HAP-1 (cell line): ENCODE data around the gene PTCHD1.

ENCODE experiments used
- DNase-seq, 2 experiments: peaks; one replicate each; pipeline ENCODE4 v3.0.0-alpha.2; 2016 to 2020; ENCODE audit warnings: low spot score in 2 of 2
- H3K27me3 ChIP-seq: fragments of 250-450 bp; sonication (Bioruptor Pico); 2 replicates; pipeline ENCODE4 v1.5.1; 2020; ENCODE audit warnings: low read depth, mild to moderate bottlenecking, moderate library complexity
- H3K36me3 ChIP-seq: fragments of 250-450 bp; sonication (Bioruptor Pico); replicated peaks from 2 replicates; pipeline ENCODE4 v1.5.1; 2020; ENCODE audit warnings: mild to moderate bottlenecking
- H3K4me1 ChIP-seq: fragments of 250-450 bp; sonication (Bioruptor Pico); 2 replicates; pipeline ENCODE4 v1.5.1; 2020; ENCODE audit warnings: mild to moderate bottlenecking
- H3K4me3 ChIP-seq: fragments of 250-450 bp; sonication (Bioruptor Pico); 2 replicates; pipeline ENCODE4 v1.5.1; 2020; ENCODE audit warnings: mild to moderate bottlenecking, moderate library complexity
- H3K9me3 ChIP-seq: fragments of 250-450 bp; sonication (Bioruptor Pico); 2 replicates; pipeline ENCODE4 v1.5.1; 2020; ENCODE audit warnings: mild to moderate bottlenecking, moderate library complexity
- in situ Hi-C: fragments of 300-500 bp; cut with MboI; formaldehyde crosslinking; loops from 3 replicates; pipeline ENCODE4 v1.14.3; 2020; ENCODE audit warnings: low sequenced_read_pairs, inconsistent platforms, mixed read lengths

Gene PTCHD1

DNA sequence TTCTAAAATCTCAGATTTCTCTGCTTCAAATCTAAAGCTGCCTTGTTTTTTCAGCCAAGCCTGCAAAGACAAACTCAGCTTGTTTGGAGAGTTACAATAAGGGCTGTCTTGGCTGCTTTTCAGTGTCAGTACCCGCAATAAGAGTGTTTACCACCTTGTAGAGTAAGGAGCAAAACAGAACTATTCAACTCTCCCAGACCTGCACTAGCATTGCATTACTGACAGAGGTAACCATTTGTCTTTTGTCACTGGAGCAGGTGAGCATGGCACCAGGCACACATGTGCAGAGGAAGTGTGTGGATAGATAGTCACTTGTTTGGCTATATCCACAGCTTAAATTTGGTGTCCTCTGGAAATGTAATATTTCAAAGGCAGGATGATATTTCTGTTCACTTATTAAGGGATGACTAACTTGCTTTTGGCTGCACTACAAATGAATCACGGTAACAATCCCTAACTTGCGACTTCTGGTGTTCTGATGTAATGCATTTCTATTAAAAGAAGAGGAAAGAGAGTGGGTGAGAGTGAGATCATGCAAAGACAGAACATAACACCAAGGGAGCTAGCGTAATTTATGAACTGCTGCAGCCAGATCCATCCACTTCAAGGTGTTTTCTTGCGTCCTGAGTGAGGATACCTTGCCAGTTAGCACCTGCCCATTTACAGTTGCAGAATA is 38.6 kb downstream of the PTCHD1 start:
- Histone ChIP-seq H3K9me3 (no peaks in the 10 kb centered on the region), H3K27me3 (peaks cover 12% of the 10 kb centered on the region), H3K4me3 (no peak overlapping the region), H3K4me1 (no peaks in the 10 kb centered on the region), H3K36me3 (no peaks in the 10 kb centered on the region)
- no peak for DNase-seq
- in situ Hi-C loops = no loop called here

DNA sequence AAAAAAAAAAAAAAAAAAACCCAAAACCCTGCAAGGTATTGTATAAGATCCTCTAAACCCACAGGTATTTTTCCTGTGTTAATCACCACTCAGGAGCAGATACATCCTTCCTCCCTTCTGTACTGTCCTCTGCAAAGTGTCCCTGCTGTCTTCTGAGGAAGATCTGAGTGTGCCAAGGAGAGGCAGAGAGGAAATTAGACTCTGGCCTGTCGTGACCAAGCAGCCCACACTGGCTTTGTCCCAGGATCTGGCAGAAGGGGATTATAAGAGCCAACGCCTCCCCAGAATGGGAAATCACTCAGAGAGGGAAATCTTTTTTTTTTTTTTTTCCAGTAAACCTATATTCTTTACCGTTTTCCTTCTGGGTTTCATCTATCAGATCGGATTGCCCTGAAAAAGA is 39.6 kb downstream of the PTCHD1 start:
- H3K9me3 ChIP-seq = no peaks in the 10 kb centered on the region
- H3K4me1 ChIP-seq = no peaks in the 10 kb centered on the region
- H3K27me3 ChIP-seq = peaks cover 6% of the 10 kb centered on the region
- DNase-seq = no peak
- in situ Hi-C loops = no loop called here
- H3K4me3 ChIP-seq = no peak overlapping the region
- no peaks in the 10 kb centered on the region for H3K36me3 ChIP-seq

DNA sequence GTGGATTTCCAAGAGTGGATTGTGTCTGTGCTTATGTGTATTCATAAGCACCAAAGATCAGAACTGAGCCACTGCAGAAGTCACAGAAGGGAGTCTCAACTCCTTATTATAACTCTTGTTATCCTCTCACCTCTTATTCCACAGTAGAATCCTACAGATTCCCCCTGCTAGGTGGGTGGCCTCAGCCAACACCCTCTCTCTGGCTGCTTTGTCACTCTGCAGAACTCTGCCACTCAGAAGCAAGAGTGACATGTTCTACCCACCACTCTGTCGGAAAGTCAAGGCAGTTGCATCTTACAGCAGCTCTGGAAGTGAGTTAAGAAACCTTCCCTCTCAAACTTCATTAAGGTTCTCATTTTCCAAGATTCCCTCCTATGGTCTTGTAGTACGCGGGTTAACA is 41.9 kb downstream of the PTCHD1 start:
- Histone ChIP-seq H3K4me1 (no peaks in the 10 kb centered on the region), H3K9me3 (no peaks in the 10 kb centered on the region), H3K36me3 (no peaks in the 10 kb centered on the region), H3K27me3 (peaks cover 5% of the 10 kb centered on the region; the same call in 1 of the 2 replicates), H3K4me3 (no peak overlapping the region)
- DNase-seq = no peak
- in situ Hi-C loops = no loop called here

DNA sequence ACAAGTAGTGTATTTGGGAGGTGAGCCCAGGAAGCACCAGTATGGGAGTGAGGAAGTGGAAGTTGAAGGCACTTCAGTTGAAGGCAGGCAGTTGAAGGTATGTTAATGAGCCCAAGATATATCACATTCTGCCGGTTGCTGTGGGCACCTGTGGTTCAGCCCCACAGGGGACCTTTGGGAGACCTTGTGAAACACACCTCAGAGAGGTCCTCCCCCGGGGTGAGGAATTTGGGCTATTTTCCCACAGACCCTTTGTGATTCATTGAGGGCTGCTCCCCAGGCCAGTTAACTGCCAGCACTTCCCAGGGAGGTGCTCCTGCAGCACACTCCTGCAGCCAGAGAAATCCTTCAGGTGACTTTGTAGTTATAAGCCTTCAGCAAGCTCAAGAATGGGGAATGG is 45.9 kb downstream of the PTCHD1 start:
- Histone ChIP-seq H3K4me3 (no peak overlapping the region), H3K4me1 (peaks cover 12% of the 10 kb centered on the region), H3K9me3 (no peaks in the 10 kb centered on the region), H3K27me3 (peaks cover 13% of the 10 kb centered on the region; the same call in 1 of the 2 replicates), H3K36me3 (no peaks in the 10 kb centered on the region)
- in situ Hi-C loops = no loop called here
- DNase-seq = no peak

DNA sequence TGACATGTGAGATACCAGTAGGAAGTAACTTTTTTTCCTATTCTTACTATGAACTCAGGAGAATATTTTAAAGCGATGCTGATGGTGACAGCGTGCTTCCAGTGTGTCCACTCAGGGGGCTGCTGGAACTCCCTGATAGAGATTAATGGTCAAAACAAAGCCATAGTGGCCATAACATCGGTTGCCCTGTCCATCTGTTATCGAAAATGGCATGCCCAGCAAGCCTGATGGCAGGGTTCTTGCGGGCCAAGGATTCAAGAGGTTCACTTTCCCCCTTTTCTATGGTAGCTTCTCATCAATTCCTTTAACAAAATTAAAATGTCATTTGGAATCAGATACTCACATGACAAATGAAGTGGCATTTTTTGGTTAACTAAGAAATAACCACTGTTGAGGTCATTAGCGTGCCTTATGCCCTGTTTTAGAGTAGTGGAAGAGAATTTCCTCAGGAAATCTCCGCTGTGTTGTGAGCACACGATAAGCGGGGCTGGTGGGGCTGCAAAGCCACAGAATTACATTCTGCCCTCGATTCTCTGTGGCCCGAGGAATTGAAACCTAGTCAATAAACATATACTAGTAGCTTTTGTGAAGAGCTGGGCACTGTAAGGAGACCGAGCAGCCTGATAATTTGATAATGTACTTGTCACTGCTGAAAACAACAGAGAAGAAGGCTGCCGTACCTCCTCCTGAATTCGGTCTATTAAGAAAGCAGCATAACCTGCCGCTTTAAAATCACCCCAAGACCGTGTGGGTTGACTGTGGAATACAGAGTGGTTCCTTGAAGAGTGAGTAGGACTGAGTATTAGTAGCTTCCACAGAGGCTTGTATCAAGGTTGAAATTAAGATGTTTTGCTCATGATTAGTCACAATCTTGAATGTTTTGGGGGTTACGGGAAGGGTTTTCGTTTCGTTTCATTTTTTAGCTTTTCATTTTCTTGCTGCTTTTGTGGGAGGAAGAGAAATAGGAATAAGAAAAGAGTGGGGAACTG is 46.7 kb downstream of the PTCHD1 start:
- no peak for DNase-seq
- H3K4me3 ChIP-seq = no peak overlapping the region
- H3K4me1 ChIP-seq = peaks cover 12% of the 10 kb centered on the region
- no peaks in the 10 kb centered on the region for H3K36me3 ChIP-seq
- peaks cover 10% of the 10 kb centered on the region; the same call in 1 of the 2 replicates for H3K27me3 ChIP-seq
- H3K9me3 ChIP-seq = no peaks in the 10 kb centered on the region
- in situ Hi-C loops = no loop called here

DNA sequence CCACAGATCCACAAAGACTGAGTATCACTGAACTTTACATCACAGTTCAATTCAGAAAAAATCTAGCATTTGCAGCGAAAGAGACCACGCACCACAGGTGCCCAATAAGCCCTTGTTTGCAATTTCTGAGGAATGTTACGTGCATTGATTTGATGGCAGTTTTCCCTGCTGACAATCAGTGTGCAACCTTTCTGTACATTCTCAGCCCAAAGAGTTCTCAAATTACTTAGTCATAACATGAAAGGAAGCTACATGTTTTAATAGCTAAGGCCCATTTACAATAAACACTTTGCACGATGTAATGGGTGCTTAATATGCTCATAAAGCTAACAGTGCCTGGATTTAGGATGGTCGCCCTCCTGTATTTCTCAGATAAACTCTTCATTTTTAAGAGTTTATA is 47.9 kb downstream of the PTCHD1 start:
- H3K9me3 ChIP-seq = no peaks in the 10 kb centered on the region
- no peaks in the 10 kb centered on the region for H3K36me3 ChIP-seq
- in situ Hi-C loops = no loop called here
- peaks cover 11% of the 10 kb centered on the region; the same call in 1 of the 2 replicates for H3K27me3 ChIP-seq
- no peak for DNase-seq
- H3K4me3 ChIP-seq = no peak overlapping the region
- peaks cover 12% of the 10 kb centered on the region for H3K4me1 ChIP-seq

DNA sequence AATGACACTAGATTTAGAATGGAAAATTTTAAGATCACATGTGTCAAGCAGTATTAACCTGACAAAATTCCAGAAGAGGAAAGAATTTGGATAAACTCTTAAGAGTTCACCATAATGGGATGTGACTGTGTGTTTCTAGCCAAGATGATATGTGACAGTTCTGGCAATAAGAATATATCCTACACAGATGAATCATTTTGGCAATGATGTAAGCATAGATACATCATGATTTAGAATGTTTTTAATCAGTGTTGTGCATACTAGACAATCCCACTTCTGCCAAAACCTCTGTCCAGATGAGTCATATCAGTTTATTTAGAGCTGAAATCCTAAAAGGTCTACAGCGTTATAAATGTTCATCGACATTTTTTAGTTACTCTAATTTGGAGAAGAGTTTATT is 48.8 kb downstream of the PTCHD1 start:
- in situ Hi-C loops = no loop called here
- DNase-seq = no peak
- Histone ChIP-seq H3K4me3 (no peak overlapping the region), H3K36me3 (no peaks in the 10 kb centered on the region), H3K9me3 (no peaks in the 10 kb centered on the region), H3K4me1 (peaks cover 12% of the 10 kb centered on the region), H3K27me3 (peaks cover 12% of the 10 kb centered on the region; the same call in 1 of the 2 replicates)

DNA sequence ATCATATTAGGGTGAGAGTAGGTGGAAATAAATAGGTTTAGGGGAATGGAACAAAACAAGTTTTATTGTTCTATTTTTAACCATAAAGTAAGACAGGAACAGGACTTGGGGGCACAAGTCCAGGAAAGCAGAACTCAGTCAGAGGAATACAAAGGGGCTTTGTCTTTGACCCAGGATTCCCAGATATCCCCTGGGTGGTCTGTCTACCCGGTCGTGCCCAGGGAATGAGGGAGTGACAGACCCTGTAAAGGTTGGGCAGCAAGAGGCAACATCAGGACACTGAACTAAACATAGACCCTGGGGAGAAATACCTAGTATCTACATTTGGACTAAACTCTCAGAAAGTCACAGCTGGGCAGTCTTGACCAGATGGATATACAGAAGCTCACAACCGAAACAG is 50.6 kb downstream of the PTCHD1 start:
- peaks cover 12% of the 10 kb centered on the region for H3K4me1 ChIP-seq
- in situ Hi-C loops = no loop called here
- peaks cover 12% of the 10 kb centered on the region; the same call in 1 of the 2 replicates for H3K27me3 ChIP-seq
- H3K4me3 ChIP-seq = no peak overlapping the region
- no peak for DNase-seq
- no peaks in the 10 kb centered on the region for H3K9me3 ChIP-seq
- no peaks in the 10 kb centered on the region for H3K36me3 ChIP-seq

DNA sequence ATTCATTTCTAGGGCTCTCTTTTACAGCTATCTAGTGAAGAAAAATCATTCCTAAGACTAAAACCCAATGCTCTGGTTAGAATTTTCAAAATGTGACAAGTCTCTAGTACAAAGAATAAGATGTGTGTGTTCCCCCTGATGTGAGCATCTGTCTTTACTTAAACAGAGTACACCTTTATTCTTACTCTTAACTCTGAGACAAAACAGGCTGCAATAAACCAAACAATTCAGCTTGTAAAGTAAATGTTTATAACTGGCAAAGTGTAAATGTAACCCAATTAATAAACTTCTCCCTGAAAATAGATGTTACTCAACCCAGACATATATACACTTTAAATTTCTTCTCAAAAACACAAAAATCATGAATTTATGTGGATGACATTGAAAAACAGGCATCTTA is 51.6 kb downstream of the PTCHD1 start:
- DNase-seq = no peak
- peaks cover 12% of the 10 kb centered on the region for H3K4me1 ChIP-seq
- H3K36me3 ChIP-seq = no peaks in the 10 kb centered on the region
- no peaks in the 10 kb centered on the region for H3K9me3 ChIP-seq
- peaks cover 12% of the 10 kb centered on the region; the same call in 1 of the 2 replicates for H3K27me3 ChIP-seq
- no peak overlapping the region for H3K4me3 ChIP-seq
- in situ Hi-C loops = no loop called here

DNA sequence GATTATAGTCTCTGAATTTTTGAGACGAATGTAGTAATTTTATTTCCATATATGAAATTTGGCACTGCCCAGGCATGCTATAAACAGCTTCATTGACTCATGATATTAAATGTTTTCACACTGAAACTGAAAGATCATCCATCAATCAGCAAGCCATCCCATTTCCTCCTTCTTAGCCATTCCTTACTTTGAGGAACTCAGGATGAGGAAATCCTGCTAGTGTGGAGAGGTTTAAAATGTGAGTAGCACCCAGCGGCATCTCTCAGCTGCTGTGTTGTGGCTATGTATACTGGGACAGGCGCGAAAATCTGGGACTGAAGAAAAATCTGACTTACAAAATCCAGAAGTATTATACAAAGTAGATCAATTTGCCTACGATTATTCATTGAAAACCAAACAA is 52.1 kb downstream of the PTCHD1 start:
- H3K27me3 ChIP-seq = peaks cover 12% of the 10 kb centered on the region; the same call in 1 of the 2 replicates
- H3K9me3 ChIP-seq = no peaks in the 10 kb centered on the region
- DNase-seq = no peak
- peaks cover 12% of the 10 kb centered on the region for H3K4me1 ChIP-seq
- H3K4me3 ChIP-seq = no peak overlapping the region
- H3K36me3 ChIP-seq = no peaks in the 10 kb centered on the region
- in situ Hi-C loops = no loop called here

DNA sequence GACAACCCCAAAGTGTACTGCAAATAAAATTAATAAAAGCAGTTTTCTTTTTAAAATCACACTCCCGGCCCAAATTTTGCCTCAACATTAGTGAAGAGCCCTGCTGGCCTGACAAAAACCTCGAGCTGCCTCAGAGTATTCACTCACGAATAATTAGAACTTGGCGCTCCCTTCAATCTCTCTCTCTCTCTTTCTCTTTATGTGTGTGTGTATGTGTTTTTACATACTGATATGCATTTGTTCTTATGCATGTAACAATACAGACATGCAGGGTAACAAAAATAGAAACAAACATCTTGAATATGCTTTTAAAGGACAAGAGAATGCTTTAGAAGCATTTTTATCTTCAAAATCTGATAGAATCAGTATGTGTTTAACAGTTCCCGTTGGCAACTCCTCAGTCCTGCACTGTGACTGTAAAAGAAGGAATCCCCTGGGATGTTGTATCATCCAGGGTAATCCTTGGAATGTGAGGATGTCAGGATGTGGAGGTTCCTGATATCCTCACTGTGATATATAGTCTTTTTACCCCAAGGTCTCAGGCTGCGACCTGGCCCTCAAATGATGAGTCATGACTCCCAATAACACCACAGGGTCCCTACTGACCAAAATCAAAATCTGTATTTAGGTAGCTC is 53.0 kb downstream of the PTCHD1 start:
- no peak for DNase-seq
- in situ Hi-C loops = no loop called here
- peaks cover 12% of the 10 kb centered on the region for H3K4me1 ChIP-seq
- no peaks in the 10 kb centered on the region for H3K36me3 ChIP-seq
- peaks cover 8% of the 10 kb centered on the region; the same call in 1 of the 2 replicates for H3K27me3 ChIP-seq
- H3K4me3 ChIP-seq = no peak overlapping the region
- H3K9me3 ChIP-seq = no peaks in the 10 kb centered on the region

DNA sequence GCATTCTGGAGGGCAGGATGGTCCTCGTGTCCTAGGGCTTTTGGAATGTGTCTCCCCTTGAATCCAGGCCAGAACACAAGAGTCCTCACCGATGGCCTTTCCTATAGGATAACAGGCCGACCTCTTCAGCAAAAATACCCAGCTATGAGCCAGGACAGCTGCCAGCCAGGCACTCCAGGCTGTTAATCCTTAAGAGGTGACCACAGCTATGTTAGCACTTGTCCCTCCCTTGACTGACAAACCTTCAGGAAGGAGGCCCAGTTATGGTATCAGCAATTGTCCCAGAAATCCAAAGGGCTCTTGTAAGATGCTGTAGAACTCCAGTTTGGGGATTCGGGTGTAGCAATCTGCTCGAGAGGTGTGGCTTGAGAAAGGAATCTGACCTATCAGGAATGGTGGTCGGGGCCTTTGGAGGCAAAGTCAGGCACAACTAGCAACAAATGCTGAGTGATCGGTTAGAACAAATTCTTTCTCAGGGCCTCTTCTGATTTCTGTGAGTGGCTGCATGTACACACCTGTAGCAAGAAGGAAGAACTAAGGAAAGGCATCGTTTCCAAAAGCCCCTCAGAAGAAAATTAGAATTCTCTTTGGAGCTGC is 54.6 kb downstream of the PTCHD1 start:
- Histone ChIP-seq H3K27me3 (0 out of 2 replicates have a peak, but pooled peaks cover 2% of the 10 kb centered on the region), H3K4me1 (peaks cover 8% of the 10 kb centered on the region), H3K4me3 (no peak overlapping the region), H3K9me3 (no peaks in the 10 kb centered on the region), H3K36me3 (no peaks in the 10 kb centered on the region)
- no peak for DNase-seq
- in situ Hi-C loops = no loop called here

DNA sequence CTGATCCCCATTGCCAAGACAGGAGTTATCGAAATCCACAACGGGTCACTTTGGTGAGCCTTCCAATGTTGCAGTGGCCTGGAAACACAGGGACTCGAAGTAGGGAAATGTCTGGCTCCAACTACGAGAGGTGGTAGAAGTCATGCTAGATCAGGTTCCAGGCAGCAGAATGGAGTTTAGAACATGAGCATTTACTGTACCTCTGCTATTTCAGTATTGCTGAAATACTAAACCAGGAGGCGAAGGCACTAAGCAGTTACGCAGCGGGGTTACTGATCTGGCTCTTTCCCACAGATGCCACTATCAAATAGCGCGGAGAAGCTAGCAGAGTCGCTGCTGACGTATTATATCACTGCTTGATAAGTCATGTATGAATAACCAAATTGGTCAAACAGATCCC is 56.3 kb downstream of the PTCHD1 start:
- H3K9me3 ChIP-seq = no peaks in the 10 kb centered on the region
- 0 out of 2 replicates have a peak, but pooled peaks cover 2% of the 10 kb centered on the region for H3K27me3 ChIP-seq
- H3K36me3 ChIP-seq = no peaks in the 10 kb centered on the region
- no peaks in the 10 kb centered on the region for H3K4me1 ChIP-seq
- in situ Hi-C loops = no loop called here
- DNase-seq = no peak
- H3K4me3 ChIP-seq = no peak overlapping the region
